ENCODE results near the gene RBKS. TPM values are rescaled to one million over a fixed set of nuclear protein-coding genes. Genes with fewer than 3 reads are reported as not detected.
"Not testable (repeated sequence)": the region's sequence is repeated elsewhere in the genome, so short reads cannot be mapped to it uniquely, and the experiment has no call there.

Gene RBKS
- total RNA-seq, 2 experiments from 2014 or later, result 2.6 to 3.0 TPM

DNA sequence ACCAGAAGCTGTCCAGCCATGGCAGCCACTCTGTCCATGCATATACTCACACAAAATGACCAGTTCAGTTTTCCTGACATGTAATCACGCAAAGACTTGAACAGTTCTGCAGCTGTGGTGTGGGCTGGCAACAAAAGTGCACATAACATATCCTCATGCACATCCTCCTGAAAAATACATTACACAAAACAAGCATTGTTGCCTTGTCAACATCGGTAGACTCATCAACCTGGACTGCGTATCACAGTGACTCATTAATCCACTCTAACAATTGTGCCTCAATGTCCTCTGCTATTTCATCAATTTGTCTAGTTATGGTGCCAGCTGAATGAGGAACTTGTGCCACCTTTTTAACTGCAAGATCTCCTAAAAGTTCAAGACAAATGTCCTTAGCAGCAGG lies 19.5 kb downstream of the RBKS start:
- peaks cover 2% of the 10 kb centered on the region for H3K36me3 Mint-ChIP-seq (ENCODE audit: low read depth)
- ATAC-seq (ENCODE audit: poor library complexity) (no peak), DNase-seq (no peak)
- no peaks in the 10 kb centered on the region for H3K27me3 Mint-ChIP-seq
- CTCF ChIA-PET, result no interaction called here
- POLR2A ChIA-PET, result no interaction called here
- Histone ChIP-seq H3K27me3 (ENCODE audit: control insufficient read depth in 1 of 2, insufficient read depth in 2 of 2, low read length in 2 of 2) (no peaks in the 10 kb centered on the region), H3K4me1 (ENCODE audit: insufficient read depth, low read length) (no peaks in the 10 kb centered on the region), H3K27ac (ENCODE audit: low read depth in 1 of 2, low read length in 2 of 2) (no peak overlapping the region), H3K36me3 (ENCODE audit: insufficient read depth, low read length) (no peaks in the 10 kb centered on the region), H3K9me3 (ENCODE audit: control insufficient read depth in 1 of 2, insufficient read depth in 1 of 2, low read length in 2 of 2) (no peaks in the 10 kb centered on the region), H3K4me3 (ENCODE audit: low read length) (no peak overlapping the region)
- no peaks in the 10 kb centered on the region for H3K4me1 Mint-ChIP-seq (ENCODE audit: low read depth)
- no peak overlapping the region for H3K4me3 Mint-ChIP-seq
- intact Hi-C loops (cut with DNase I, micrococcal nuclease), result no loop called here
- H3K27ac Mint-ChIP-seq, result no peak overlapping the region
- TF ChIP-seq, protein P1, sequence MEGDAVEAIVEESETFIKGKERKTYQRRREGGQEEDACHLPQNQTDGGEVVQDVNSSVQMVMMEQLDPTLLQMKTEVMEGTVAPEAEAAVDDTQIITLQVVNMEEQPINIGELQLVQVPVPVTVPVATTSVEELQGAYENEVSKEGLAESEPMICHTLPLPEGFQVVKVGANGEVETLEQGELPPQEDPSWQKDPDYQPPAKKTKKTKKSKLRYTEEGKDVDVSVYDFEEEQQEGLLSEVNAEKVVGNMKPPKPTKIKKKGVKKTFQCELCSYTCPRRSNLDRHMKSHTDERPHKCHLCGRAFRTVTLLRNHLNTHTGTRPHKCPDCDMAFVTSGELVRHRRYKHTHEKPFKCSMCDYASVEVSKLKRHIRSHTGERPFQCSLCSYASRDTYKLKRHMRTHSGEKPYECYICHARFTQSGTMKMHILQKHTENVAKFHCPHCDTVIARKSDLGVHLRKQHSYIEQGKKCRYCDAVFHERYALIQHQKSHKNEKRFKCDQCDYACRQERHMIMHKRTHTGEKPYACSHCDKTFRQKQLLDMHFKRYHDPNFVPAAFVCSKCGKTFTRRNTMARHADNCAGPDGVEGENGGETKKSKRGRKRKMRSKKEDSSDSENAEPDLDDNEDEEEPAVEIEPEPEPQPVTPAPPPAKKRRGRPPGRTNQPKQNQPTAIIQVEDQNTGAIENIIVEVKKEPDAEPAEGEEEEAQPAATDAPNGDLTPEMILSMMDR (IDR thresholded peaks at IDR 0.05), result no peak
- H3K9me3 Mint-ChIP-seq, result peaks cover 3% of the 10 kb centered on the region

DNA sequence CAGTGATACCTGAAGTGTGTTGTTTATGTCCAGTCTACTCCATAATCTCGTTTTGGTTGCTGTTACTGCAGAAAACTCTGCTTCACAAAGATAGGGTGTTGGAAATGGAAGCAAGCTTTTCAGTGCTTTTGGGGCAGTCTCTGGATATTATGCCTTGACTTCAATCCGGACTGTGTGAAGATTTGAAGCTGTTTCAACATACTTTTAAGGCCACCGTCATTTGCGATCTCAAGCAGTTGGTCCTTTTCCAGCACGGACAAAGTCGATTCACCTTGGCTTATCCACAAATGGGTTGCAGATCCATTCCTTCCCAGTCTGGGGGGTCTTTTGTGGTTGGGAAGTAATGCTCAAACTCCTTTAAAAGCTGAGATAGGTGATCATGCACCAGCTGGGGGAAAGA lies 20.4 kb downstream of the RBKS start:
- intact Hi-C loops (cut with DNase I, micrococcal nuclease), result no loop called here

DNA sequence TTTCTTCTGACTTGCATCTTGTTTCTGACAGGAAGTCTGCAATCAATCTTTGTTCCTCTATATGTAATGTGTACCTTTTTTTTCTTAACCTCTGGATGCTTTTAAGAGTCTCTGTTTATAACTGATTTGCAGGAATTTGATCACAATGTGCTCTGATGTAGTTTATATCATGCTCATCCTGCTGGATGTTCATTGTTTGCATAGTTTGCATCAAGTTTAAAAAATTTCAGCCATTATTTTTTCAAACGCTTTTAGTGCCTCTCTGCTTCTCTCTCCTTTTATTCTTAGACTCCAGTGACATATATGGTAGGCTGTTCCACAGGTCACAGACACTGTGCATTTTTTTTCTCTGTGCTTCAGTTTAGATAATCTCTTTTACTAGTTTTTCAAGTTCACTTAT lies 23.9 kb downstream of the RBKS start:
- Mint-ChIP-seq H3K4me1 (ENCODE audit: low read depth) (no peaks in the 10 kb centered on the region), H3K9me3 (no peaks in the 10 kb centered on the region), H3K27me3 (no peaks in the 10 kb centered on the region), H3K36me3 (ENCODE audit: low read depth) (no peaks in the 10 kb centered on the region), H3K27ac (no peak overlapping the region), H3K4me3 (no peak overlapping the region)
- POLR2A ChIA-PET, result no interaction called here
- H3K27ac ChIP-seq (ENCODE audit: low read depth in 1 of 2, low read length in 2 of 2), result no peak overlapping the region
- intact Hi-C loops (cut with DNase I, micrococcal nuclease), result no loop called here
- H3K27me3 ChIP-seq (ENCODE audit: control insufficient read depth in 1 of 2, insufficient read depth in 2 of 2, low read length in 2 of 2), result no peaks in the 10 kb centered on the region
- DNase-seq, result no peak
- ATAC-seq (ENCODE audit: poor library complexity), result no peak
- TF ChIP-seq, protein P1 (IDR thresholded peaks at IDR 0.05), result no peak
- H3K4me1 ChIP-seq (ENCODE audit: insufficient read depth, low read length), result no peaks in the 10 kb centered on the region
- no peak overlapping the region for H3K4me3 ChIP-seq (ENCODE audit: low read length)
- H3K36me3 ChIP-seq (ENCODE audit: insufficient read depth, low read length), result no peaks in the 10 kb centered on the region
- H3K9me3 ChIP-seq (ENCODE audit: control insufficient read depth in 1 of 2, insufficient read depth in 1 of 2, low read length in 2 of 2), result no peaks in the 10 kb centered on the region
- CTCF ChIA-PET, result no interaction called here

More for the DNA sequence above, 20.4 kb downstream of the RBKS start:
- Mint-ChIP-seq H3K27me3 (no peaks in the 10 kb centered on the region), H3K36me3 (ENCODE audit: low read depth) (no peaks in the 10 kb centered on the region), H3K4me1 (ENCODE audit: low read depth) (no peaks in the 10 kb centered on the region), H3K27ac (no peak overlapping the region), H3K9me3 (no peaks in the 10 kb centered on the region), H3K4me3 (no peak overlapping the region)
- no peaks in the 10 kb centered on the region for H3K27me3 ChIP-seq (ENCODE audit: control insufficient read depth in 1 of 2, insufficient read depth in 2 of 2, low read length in 2 of 2)
- no peaks in the 10 kb centered on the region for H3K36me3 ChIP-seq (ENCODE audit: insufficient read depth, low read length)
- H3K27ac ChIP-seq (ENCODE audit: low read depth in 1 of 2, low read length in 2 of 2), result no peak overlapping the region
- POLR2A ChIA-PET, result no interaction called here
- H3K4me3 ChIP-seq (ENCODE audit: low read length), result no peak overlapping the region
- ATAC-seq (ENCODE audit: poor library complexity), result no peak
- no peaks in the 10 kb centered on the region for H3K9me3 ChIP-seq (ENCODE audit: control insufficient read depth in 1 of 2, insufficient read depth in 1 of 2, low read length in 2 of 2)
- no peak for DNase-seq
- TF ChIP-seq, protein P1 (IDR thresholded peaks at IDR 0.05), result no peak
- H3K4me1 ChIP-seq (ENCODE audit: insufficient read depth, low read length), result no peaks in the 10 kb centered on the region
- CTCF ChIA-PET, result no interaction called here

DNA sequence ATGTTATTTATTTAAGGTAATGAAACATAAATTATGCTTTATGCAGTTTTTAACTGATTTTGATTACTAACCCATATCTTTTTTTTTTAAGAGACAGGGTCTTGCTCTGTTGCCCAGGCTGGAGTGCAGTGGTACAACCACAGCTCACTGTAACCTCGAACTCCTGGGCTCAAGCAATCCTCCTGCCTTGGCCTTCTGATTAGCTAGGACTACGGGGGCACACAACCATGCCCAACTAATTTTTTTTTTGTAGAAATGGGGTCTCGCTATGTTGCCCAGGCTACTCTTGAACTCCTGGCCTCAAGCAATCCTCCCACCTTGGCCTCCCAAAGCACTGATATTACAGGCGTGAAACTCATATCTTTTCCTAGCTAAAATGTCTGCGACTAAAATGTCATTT lies 26.2 kb downstream of the RBKS start:
- H3K4me3 Mint-ChIP-seq; H3K4me1 ChIP-seq (ENCODE audit: insufficient read depth, low read length); ATAC-seq (ENCODE audit: poor library complexity); H3K9me3 Mint-ChIP-seq; H3K27me3 ChIP-seq (ENCODE audit: control insufficient read depth in 1 of 2, insufficient read depth in 2 of 2, low read length in 2 of 2); H3K27ac ChIP-seq (ENCODE audit: low read depth in 1 of 2, low read length in 2 of 2); POLR2A ChIA-PET; H3K27me3 Mint-ChIP-seq; CTCF ChIA-PET; H3K4me1 Mint-ChIP-seq (ENCODE audit: low read depth); intact Hi-C loops (cut with DNase I, micrococcal nuclease); H3K9me3 ChIP-seq (ENCODE audit: control insufficient read depth in 1 of 2, insufficient read depth in 1 of 2, low read length in 2 of 2); H3K36me3 Mint-ChIP-seq (ENCODE audit: low read depth); H3K4me3 ChIP-seq (ENCODE audit: low read length); DNase-seq; H3K27ac Mint-ChIP-seq; H3K36me3 ChIP-seq (ENCODE audit: insufficient read depth, low read length): not testable (repeated sequence)

Data from CD4-positive, alpha-beta T cell (primary cell).